GM13976 (cell line): Measurements from ENCODE around the gene MESP1.

Experiments used
- DNase-seq: peaks from one replicate; pipeline ENCODE4 v3.0.0; 2012; ENCODE audit warnings: low spot score
- CTCF ChIP-seq: IDR thresholded peaks from 2 replicates; pipeline ENCODE4 v1.5.1; 2012; ENCODE audit warnings: borderline replicate concordance, mild to moderate bottlenecking; ENCODE audit not compliant: insufficient read depth; ENCODE audit errors: extremely low read depth, missing control alignments, control extremely low read depth
- in situ Hi-C: fragments of 300-500 bp; cut with MboI; formaldehyde crosslinking; loops from one replicate; pipeline ENCODE4 v1.12.0; 2022; ENCODE audit warnings: low sequenced_read_pairs, mixed read lengths, inconsistent platforms; ENCODE audit not compliant: unreplicated experiment

The MESP1 gene

GRCh38 chr15:89735773-89736172 lies 15.3 kb downstream of the MESP1 start:
- in situ Hi-C loops = no loop called here
- TF ChIP-seq CTCF = no peak
- DNase-seq = no peak

- TF ChIP-seq CTCF = no peak
- no peak for DNase-seq
- in situ Hi-C loops = no loop called here
Measured at GRCh38 chr15:89732451-89733172, 18.4 kb downstream of the MESP1 start.

- DNase-seq = no peak
- no peak for TF ChIP-seq CTCF
- in situ Hi-C loops = no loop called here
Measured at GRCh38 chr15:89731275-89731674, 19.8 kb downstream of the MESP1 start.

- in situ Hi-C loops = no loop called here
Measured at GRCh38 chr15:89728254-89728653, 22.8 kb downstream of the MESP1 start.

GRCh38 chr15:89725064-89725463 lies 26.0 kb downstream of the MESP1 start:
- no peak for TF ChIP-seq CTCF
- no peak for DNase-seq
- in situ Hi-C loops = no loop called here

More at GRCh38 chr15:89728254-89728653, 22.8 kb downstream of the MESP1 start:
- no peak for TF ChIP-seq CTCF
- no peak for DNase-seq

GRCh38 chr15:89724621-89725020 lies 26.4 kb downstream of the MESP1 start:
- in situ Hi-C loops = no loop called here
- no peak for TF ChIP-seq CTCF
- no peak for DNase-seq

- TF ChIP-seq CTCF = no peak
- no peak for DNase-seq
- in situ Hi-C loops = no loop called here
Measured at GRCh38 chr15:89723031-89723430, 28.0 kb downstream of the MESP1 start.
